Activated CD8-positive, alpha-beta T cell treated with anti-CD3 and anti-CD28 coated beads for 36 hours (primary cell): ENCODE measurements around the gene SDS. TPM values are rescaled to one million over a fixed set of nuclear protein-coding genes. Genes with fewer than 3 reads are reported as not detected.
A peak's percentile ranks its signal among the peaks of the same experiment; 100 is the strongest.

Source experiments
- ATAC-seq: fragments of 200-7000 bp; cut with Tn5 transposase; one replicate; pipeline ENCODE4 v1.10.0; 2021; ENCODE audit warnings: mild to moderate bottlenecking, moderate library complexity
- CTCF ChIA-PET: fragments of 350-600 bp; sonication (Branson Sonifier 250); formaldehyde crosslinking; loops from one replicate; lab custom pipeline; 2021; ENCODE audit warnings: antibody characterized with exemption; lab: Charles Lee
- POLR2A ChIA-PET: fragments of 350-600 bp; sonication (Branson Sonifier 250); formaldehyde crosslinking; loops from one replicate; lab custom pipeline; 2021; ENCODE audit warnings: antibody characterized with exemption; lab: Charles Lee
- DNase-seq: peaks from one replicate; pipeline ENCODE4 v3.0.0-alpha.2; 2020
- H3K27ac Mint-ChIP-seq: one replicate; pipeline ENCODE4 v1.8.0; 2021; ENCODE audit warnings: mild to moderate bottlenecking, mixed read lengths
- H3K27me3 Mint-ChIP-seq: one replicate; pipeline ENCODE4 v1.8.0; 2021; ENCODE audit warnings: mixed read lengths
- H3K36me3 Mint-ChIP-seq: one replicate; pipeline ENCODE4 v1.8.0; 2021; ENCODE audit warnings: low read depth, mixed read lengths
- H3K4me1 Mint-ChIP-seq: one replicate; pipeline ENCODE4 v1.8.0; 2021; ENCODE audit warnings: low read depth, mixed read lengths
- H3K4me3 Mint-ChIP-seq: one replicate; pipeline ENCODE4 v1.8.0; 2021; ENCODE audit warnings: mild to moderate bottlenecking, moderate library complexity, mixed read lengths
- H3K9me3 Mint-ChIP-seq: one replicate; pipeline ENCODE4 v1.8.0; 2021; ENCODE audit warnings: mixed read lengths
- intact Hi-C: fragments of 100-400 bp; cut with micrococcal nuclease; formaldehyde crosslinking; loops from one replicate; pipeline ENCODE4 v1.10.0; 2022
- total RNA-seq, 2 experiments: library from RNA; stranded (reverse); gene quantifications; one replicate each; pipeline ENCODE4 v1.2.3, GENCODE V29; 2021
- TF ChIP-seq, protein P1 (sequence below): fragments of 200-600 bp; IDR thresholded peaks from one replicate; pipeline ENCODE4 v1.8.0; 2022; ENCODE audit warnings: antibody characterized with exemption, mild to moderate bottlenecking

SDS gene
- total RNA-seq, 2 experiments from 2014 or later: not detected

DNA sequence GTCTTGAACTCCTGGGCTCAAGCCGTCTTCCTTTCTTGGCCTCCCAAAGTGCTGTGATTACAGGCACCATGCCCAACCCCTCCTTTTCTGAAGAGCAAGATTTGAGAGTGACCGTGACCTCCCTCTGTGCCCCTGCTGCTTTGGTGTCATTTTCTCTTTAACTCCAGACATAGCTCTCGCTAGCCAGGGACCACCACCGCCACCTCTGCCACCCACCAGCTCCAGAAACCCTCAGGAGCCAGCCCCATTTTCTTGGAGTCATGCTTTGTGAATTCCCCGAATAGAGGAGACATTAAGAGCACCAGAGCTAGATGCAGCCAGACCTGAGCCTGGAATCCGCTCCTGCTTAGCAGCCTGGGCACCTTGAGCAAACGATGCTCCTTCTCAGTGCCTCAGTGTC, 36.6 kb upstream of the SDS start:
- no peak overlapping the region for H3K27ac Mint-ChIP-seq
- TF ChIP-seq, protein P1, sequence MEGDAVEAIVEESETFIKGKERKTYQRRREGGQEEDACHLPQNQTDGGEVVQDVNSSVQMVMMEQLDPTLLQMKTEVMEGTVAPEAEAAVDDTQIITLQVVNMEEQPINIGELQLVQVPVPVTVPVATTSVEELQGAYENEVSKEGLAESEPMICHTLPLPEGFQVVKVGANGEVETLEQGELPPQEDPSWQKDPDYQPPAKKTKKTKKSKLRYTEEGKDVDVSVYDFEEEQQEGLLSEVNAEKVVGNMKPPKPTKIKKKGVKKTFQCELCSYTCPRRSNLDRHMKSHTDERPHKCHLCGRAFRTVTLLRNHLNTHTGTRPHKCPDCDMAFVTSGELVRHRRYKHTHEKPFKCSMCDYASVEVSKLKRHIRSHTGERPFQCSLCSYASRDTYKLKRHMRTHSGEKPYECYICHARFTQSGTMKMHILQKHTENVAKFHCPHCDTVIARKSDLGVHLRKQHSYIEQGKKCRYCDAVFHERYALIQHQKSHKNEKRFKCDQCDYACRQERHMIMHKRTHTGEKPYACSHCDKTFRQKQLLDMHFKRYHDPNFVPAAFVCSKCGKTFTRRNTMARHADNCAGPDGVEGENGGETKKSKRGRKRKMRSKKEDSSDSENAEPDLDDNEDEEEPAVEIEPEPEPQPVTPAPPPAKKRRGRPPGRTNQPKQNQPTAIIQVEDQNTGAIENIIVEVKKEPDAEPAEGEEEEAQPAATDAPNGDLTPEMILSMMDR: no peak
- POLR2A ChIA-PET: no interaction called here
- CTCF ChIA-PET: no interaction called here
- intact Hi-C loops: no loop called here
- no peak for ATAC-seq
- no peaks in the 10 kb centered on the region for H3K4me1 Mint-ChIP-seq
- H3K4me3 Mint-ChIP-seq: no peak overlapping the region
- peaks cover 8% of the 10 kb centered on the region for H3K27me3 Mint-ChIP-seq
- no peaks in the 10 kb centered on the region for H3K36me3 Mint-ChIP-seq
- no peaks in the 10 kb centered on the region for H3K9me3 Mint-ChIP-seq
- DNase-seq: no peak

DNA sequence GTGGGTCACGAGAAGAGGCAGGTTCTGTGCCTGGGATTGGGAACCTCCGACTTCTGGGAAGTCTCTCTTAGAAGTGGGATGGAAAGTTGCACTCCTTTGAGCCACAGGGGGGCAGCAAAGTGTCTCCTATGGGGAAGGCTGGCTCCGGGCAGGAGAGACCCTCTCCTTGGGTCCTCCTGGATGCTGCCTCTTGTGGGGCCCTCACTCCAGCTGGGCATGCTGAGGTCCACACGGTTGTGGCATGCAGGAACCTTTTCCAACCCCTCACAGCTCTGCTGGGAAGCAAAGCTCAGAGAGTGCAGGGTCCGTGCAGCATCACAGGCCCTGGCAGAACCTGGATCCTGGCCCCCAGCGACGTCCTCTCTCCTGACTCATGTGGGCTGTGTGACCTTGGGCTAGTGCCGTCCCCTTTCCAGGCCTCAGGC, 35.9 kb upstream of the SDS start:
- TF ChIP-seq, protein P1: peak; percentile 63
- intact Hi-C loops: no loop called here
- ChIA-PET POLR2A (no interaction called here), CTCF (no interaction called here)
- H3K4me3 Mint-ChIP-seq: no peak overlapping the region
- peaks cover 8% of the 10 kb centered on the region for H3K27me3 Mint-ChIP-seq
- H3K9me3 Mint-ChIP-seq: no peaks in the 10 kb centered on the region
- H3K27ac Mint-ChIP-seq: no peak overlapping the region
- no peaks in the 10 kb centered on the region for H3K36me3 Mint-ChIP-seq
- peak; percentile 37 for DNase-seq
- ATAC-seq: no peak
- H3K4me1 Mint-ChIP-seq: no peaks in the 10 kb centered on the region

DNA sequence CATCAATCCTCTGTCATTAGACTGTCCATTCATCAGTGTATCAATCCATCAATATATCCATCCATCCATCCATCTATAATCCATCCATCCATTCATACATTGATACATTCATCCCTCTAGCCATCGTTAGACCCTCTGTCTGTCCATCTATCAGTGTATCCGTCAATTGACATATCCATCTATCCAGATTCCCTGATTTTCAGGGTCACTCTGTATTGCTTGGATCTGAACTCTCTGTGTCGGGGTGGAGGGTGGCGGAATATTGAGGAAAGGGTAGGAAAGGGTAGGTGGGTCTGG, 35.6 kb upstream of the SDS start:
- Mint-ChIP-seq H3K36me3 (no peaks in the 10 kb centered on the region), H3K27me3 (peaks cover 8% of the 10 kb centered on the region), H3K4me3 (no peak overlapping the region), H3K9me3 (no peaks in the 10 kb centered on the region), H3K4me1 (no peaks in the 10 kb centered on the region), H3K27ac (no peak overlapping the region)
- ChIA-PET POLR2A (no interaction called here), CTCF (no interaction called here)
- TF ChIP-seq, protein P1: no peak
- ATAC-seq (no peak), DNase-seq (no peak)
- intact Hi-C loops: no loop called here

DNA sequence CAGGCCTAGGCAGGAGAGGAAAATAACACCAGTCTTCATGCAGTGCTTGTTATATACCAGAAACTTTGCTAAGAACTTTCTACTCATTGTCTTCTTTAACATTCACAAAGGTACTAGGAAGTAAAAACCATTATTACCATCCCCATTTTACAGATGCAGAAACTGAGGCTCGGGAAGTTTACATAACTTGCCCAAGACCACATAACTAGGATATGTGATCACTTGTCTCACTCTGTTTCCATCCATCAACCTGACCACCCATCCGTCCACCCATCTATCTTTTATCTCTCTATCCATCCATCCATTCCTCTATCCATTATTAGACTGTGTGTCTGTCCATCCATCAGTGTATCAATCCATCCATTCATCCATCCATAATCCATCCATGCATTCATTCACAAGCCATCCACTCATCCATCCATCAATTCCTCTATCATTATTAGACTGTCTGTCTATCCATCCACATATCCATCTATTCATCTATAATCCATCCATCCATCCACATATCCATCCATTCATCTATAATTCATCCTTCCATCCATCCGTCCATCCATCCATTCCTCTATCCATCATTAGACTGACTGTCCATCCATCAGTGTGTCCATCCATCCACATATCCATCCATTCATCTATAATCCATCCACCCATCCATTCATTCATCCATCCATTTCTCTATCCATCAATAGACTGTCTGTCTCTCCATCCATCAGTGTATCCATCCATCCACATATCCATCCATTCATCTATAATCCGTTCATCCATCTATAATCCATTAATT, 35.0 kb upstream of the SDS start:
- Mint-ChIP-seq H3K9me3 (no peaks in the 10 kb centered on the region), H3K27me3 (peaks cover 8% of the 10 kb centered on the region), H3K36me3 (no peaks in the 10 kb centered on the region), H3K4me3 (no peak overlapping the region), H3K27ac (no peak overlapping the region), H3K4me1 (no peaks in the 10 kb centered on the region)
- intact Hi-C loops: no loop called here
- ChIA-PET POLR2A (no interaction called here), CTCF (no interaction called here)
- ATAC-seq (no peak), DNase-seq (no peak)
- TF ChIP-seq, protein P1: no peak

DNA sequence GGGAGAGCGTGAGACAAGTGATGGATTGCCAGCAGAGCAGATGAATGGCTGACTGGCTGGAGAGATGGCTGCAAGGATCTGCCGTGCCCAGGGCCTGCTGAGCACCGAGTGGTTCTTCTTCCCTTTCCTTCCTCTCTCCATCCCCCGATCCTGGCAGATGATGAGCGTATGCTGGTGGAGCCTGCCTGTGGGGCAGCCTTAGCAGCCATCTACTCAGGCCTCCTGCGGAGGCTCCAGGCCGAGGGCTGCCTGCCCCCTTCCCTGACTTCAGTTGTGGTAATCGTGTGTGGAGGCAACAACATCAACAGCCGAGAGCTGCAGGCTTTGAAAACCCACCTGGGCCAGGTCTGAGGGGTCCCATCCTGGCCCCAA, 34.0 kb upstream of the SDS start:
- TF ChIP-seq, protein P1: no peak
- no peak overlapping the region for H3K27ac Mint-ChIP-seq
- peaks cover 5% of the 10 kb centered on the region for H3K27me3 Mint-ChIP-seq
- no peak overlapping the region for H3K4me3 Mint-ChIP-seq
- ATAC-seq: no peak
- H3K36me3 Mint-ChIP-seq: no peaks in the 10 kb centered on the region
- POLR2A ChIA-PET: no interaction called here
- intact Hi-C loops: no loop called here
- DNase-seq: no peak
- no peaks in the 10 kb centered on the region for H3K9me3 Mint-ChIP-seq
- CTCF ChIA-PET: no interaction called here
- H3K4me1 Mint-ChIP-seq: no peaks in the 10 kb centered on the region
